PC-9 (cell line): ENCODE results near the gene SIGLEC15. TPM values are rescaled to one million over a fixed set of nuclear protein-coding genes. Genes with fewer than 3 reads are reported as not detected.

Experiments used
- BruUV-seq: library from RNA; stranded (reverse); fragments of 400-500 nt; replicated peaks from 2 replicates; lab custom pipeline; 2021; lab: Mats Ljungman, UMichigan
- CTCF ChIA-PET: fragments of 300-600 bp; sonication (Branson Sonifier 250); formaldehyde crosslinking; loops from one replicate; lab custom pipeline; 2022; ENCODE audit warnings: antibody characterized with exemption; lab: Charles Lee
- POLR2A ChIA-PET: fragments of 300-600 bp; sonication (Branson Sonifier 250); formaldehyde crosslinking; loops from one replicate; lab custom pipeline; 2022; ENCODE audit warnings: antibody characterized with exemption; ENCODE audit not compliant: unreplicated experiment; lab: Charles Lee
- DNase-seq, 2 experiments: peaks; one replicate each; pipeline versions ENCODE4 v3.0.0 to v3.0.0-alpha.2; 2015 to 2022; ENCODE audit warnings: mixed read lengths in 1 of 2
- H2AFZ ChIP-seq: fragments of 200-600 bp; sonication (generic); 2 replicates; pipeline ENCODE4 v1.8.1; 2017; ENCODE audit warnings: antibody characterized with exemption
- H3F3A ChIP-seq: fragments of 200-600 bp; sonication (generic); 2 replicates; pipeline ENCODE4 v1.8.1; 2017; ENCODE audit warnings: antibody characterized with exemption, mild to moderate bottlenecking, low read depth; ENCODE audit not compliant: insufficient read depth
- H3K27ac ChIP-seq: fragments of 200-600 bp; sonication (generic); 2 replicates; pipeline ENCODE4 v1.6.1; 2016; ENCODE audit warnings: mixed run types
- H3K27me3 ChIP-seq: fragments of 200-600 bp; sonication (generic); 2 replicates; pipeline ENCODE4 v1.6.1; 2016; ENCODE audit warnings: low read depth, mixed run types; ENCODE audit not compliant: insufficient read depth
- H3K36me3 ChIP-seq: fragments of 200-600 bp; sonication (generic); 2 replicates; pipeline ENCODE4 v1.6.1; 2016; ENCODE audit warnings: low read depth, mixed run types
- H3K4me1 ChIP-seq: fragments of 200-600 bp; sonication (generic); replicated peaks from 2 replicates; pipeline ENCODE4 v1.6.1; 2016; ENCODE audit warnings: mixed run types; ENCODE audit not compliant: insufficient read depth
- H3K4me2 ChIP-seq: fragments of 200-600 bp; sonication (generic); 2 replicates; pipeline ENCODE4 v1.6.1; 2017; ENCODE audit warnings: mixed run types
- H3K4me3 ChIP-seq: fragments of 200-600 bp; sonication (generic); 2 replicates; pipeline ENCODE4 v1.6.1; 2016; ENCODE audit warnings: mixed run types
- H3K79me2 ChIP-seq: fragments of 200-600 bp; sonication (generic); 2 replicates; pipeline ENCODE4 v1.6.1; 2017; ENCODE audit warnings: low read depth, mixed run types
- H3K9me2 ChIP-seq: fragments of 200-600 bp; sonication (generic); 2 replicates; pipeline ENCODE4 v1.8.1; 2017; ENCODE audit warnings: mild to moderate bottlenecking; ENCODE audit not compliant: insufficient read depth
- H3K9me3 ChIP-seq: fragments of 200-600 bp; sonication (generic); 2 replicates; pipeline ENCODE4 v1.8.1; 2016; ENCODE audit warnings: low read depth; ENCODE audit not compliant: insufficient read depth
- H4K20me1 ChIP-seq: fragments of 200-600 bp; sonication (generic); 2 replicates; pipeline ENCODE4 v1.8.1; 2017; ENCODE audit not compliant: insufficient read depth
- CTCF ChIP-seq: fragments of 200-600 bp; sonication (generic); conservative IDR thresholded peaks from 2 replicates; pipeline ENCODE4 v1.6.1; 2017; ENCODE audit warnings: mixed run types, antibody characterized with exemption, mild to moderate bottlenecking, moderate library complexity
- EZH2 ChIP-seq: fragments of 200-600 bp; sonication (generic); IDR thresholded peaks from 2 replicates; pipeline ENCODE4 v1.8.0; 2017; ENCODE audit warnings: antibody characterized with exemption, low read depth
- intact Hi-C: fragments of 100-400 bp; cut with micrococcal nuclease; formaldehyde crosslinking; loops from one replicate; pipeline ENCODE4 v1.10.0; 2022; ENCODE audit not compliant: unreplicated experiment
- total RNA-seq: library from RNA; stranded (reverse); gene quantifications from 2 replicates; pipeline ENCODE4 v1.2.3, GENCODE V29; 2021

The SIGLEC15 gene
- total RNA-seq, 1 experiment from 2014 or later = 1.0 TPM

- intact Hi-C loops = no loop called here
- BruUV-seq = no TSS peak
- Histone ChIP-seq H3K36me3 (no peaks in the 10 kb centered on the region), H3K27me3 (no peaks in the 10 kb centered on the region), H3K9me2 (no peaks in the 10 kb centered on the region), H3F3A (no peaks in the 10 kb centered on the region; the same call in 1 of the 2 replicates), H3K79me2 (no peaks in the 10 kb centered on the region), H3K4me1 (peaks cover 42% of the 10 kb centered on the region), H3K4me2 (no peak overlapping the region), H2AFZ (no peak overlapping the region), H3K27ac (no peak overlapping the region), H3K9me3 (no peaks in the 10 kb centered on the region), H3K4me3 (no peak overlapping the region), H4K20me1 (no peaks in the 10 kb centered on the region)
- peak in 1 of 2 experiments; percentile 19 for DNase-seq
- ChIA-PET POLR2A (no interaction called here), CTCF (no interaction called here)
- TF ChIP-seq EZH2 = no peak
- no peak for TF ChIP-seq CTCF
Observed at GRCh38 chr18:45837283-45838070, 12.0 kb downstream of the SIGLEC15 start.

- TF ChIP-seq EZH2 (no peak), CTCF (no peak)
- H3K9me3 ChIP-seq = no peaks in the 10 kb centered on the region
- no peak overlapping the region for H3K4me2 ChIP-seq
- CTCF ChIA-PET = no interaction called here
- no peaks in the 10 kb centered on the region; the same call in 1 of the 2 replicates for H3F3A ChIP-seq
- no peaks in the 10 kb centered on the region for H3K9me2 ChIP-seq
- peaks cover 42% of the 10 kb centered on the region for H3K4me1 ChIP-seq
- intact Hi-C loops = loop anchor here (1.0 kb wide), 1 partner anchor 115 kb away; no protein-coding TSS in a partner anchor
- no peak overlapping the region for H3K27ac ChIP-seq
- H3K79me2 ChIP-seq = no peaks in the 10 kb centered on the region
- no peak for DNase-seq
- no peaks in the 10 kb centered on the region for H3K36me3 ChIP-seq
- H4K20me1 ChIP-seq = no peaks in the 10 kb centered on the region
- H3K4me3 ChIP-seq = no peak overlapping the region
- H2AFZ ChIP-seq = no peak overlapping the region
- no peaks in the 10 kb centered on the region for H3K27me3 ChIP-seq
- POLR2A ChIA-PET = no interaction called here
- no TSS peak for BruUV-seq
Observed at GRCh38 chr18:45838302-45839070, 13.0 kb downstream of the SIGLEC15 start.
